Measurements from ENCODE around the gene SIK1.
"Not testable (repeated sequence)": the region's sequence is repeated elsewhere in the genome, so short reads cannot be mapped to it uniquely, and the experiment has no call there.

The SIK1 gene

DNA sequence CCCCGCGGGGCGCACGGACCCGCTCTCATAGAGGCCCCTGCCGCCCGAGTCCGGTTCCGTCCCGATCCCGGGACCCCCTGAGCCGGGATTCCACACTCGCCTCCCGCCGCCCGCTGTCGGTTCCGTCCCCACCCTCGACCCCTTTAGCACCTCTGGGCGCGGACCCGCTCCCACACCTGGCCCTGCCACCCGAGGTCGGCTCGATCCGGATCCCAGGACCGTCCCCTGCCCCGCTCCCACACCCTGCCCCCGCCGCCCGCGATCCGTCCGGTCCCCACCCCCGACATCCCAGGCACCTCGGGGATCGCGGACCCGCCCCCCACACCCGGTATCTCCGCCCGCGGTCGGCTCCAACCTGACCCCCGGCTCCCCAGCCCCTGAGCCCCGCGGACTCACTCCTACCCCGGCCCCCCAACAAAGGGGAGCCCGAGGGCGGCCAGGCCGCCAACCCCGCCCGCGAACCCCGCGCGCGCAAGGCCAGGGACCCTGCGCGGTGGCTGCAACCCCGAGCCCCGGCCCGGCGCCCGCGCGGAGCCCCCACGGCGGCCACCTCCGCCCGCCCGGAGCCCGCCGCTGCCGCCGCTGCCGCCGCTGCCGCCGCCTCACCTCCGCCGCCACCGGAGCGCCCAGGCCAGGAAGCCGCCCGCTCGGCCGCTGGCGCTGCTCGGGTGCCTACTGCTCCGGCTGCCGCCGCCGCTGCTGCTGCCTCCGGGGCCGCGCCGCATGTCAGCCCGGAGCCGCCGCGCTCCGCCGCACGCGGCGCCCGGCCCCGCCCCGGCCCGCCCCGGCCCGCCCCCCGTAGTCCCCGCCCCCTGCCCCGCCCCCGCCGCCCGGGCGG is at the start of gene SIK1:
TSS of gene SIK1 (minus strand) at position 728 of the 838 bp plus-strand sequence. CDS start 953 bp downstream, outside the sequence.
- H3K27me3 ChIP-seq (ENCODE audit: control insufficient read depth, insufficient read depth, low read length); H3K9ac ChIP-seq (ENCODE audit: low read depth, low read length); H3K4me1 ChIP-seq (ENCODE audit: control insufficient read depth, insufficient read depth, low read length); H3K36me3 ChIP-seq (ENCODE audit: control insufficient read depth, insufficient read depth, low read length); H3K9me3 ChIP-seq (ENCODE audit: control insufficient read depth, insufficient read depth, low read length); H3K4me3 ChIP-seq (ENCODE audit: low read depth, low read length): not testable (repeated sequence)

DNA sequence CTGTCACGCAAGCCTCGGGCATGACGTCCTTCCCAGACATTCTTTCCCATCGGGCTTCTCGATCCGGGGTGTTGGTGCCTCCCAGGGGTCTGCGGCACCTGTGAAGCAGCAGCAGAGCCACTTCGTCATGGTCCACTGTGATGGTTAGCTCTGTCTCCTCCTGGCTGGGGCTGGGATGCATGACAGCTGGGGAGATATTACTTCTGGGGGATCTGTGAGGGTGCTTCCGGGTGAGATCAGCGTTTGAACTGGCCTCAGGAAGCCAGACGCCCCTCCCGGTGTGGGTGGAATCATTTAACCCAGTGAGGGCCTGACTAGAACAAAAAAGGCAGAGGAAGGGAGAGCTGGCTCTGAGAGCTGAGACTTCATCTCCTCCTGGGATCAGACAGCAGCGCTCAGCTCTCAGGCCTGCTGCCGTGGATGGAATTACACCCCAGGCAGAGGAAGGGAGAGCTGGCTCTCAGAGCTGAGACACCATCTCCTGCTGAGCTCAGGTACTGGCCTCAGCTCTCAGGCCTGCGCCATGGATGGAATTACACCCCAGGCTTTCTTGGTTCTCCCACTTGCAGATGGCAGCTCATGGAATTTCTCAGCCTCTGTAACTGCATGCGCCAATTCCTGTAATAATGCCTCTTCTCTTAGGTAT is 44.8 kb upstream of the SIK1 start:
- H3K27me3 ChIP-seq (ENCODE audit: control insufficient read depth, insufficient read depth, low read length); H3K36me3 ChIP-seq (ENCODE audit: control insufficient read depth, insufficient read depth, low read length); H3K9ac ChIP-seq (ENCODE audit: low read depth, low read length); H3K4me3 ChIP-seq (ENCODE audit: low read depth, low read length); H3K9me3 ChIP-seq (ENCODE audit: control insufficient read depth, insufficient read depth, low read length); H3K4me1 ChIP-seq (ENCODE audit: control insufficient read depth, insufficient read depth, low read length): not testable (repeated sequence)

DNA sequence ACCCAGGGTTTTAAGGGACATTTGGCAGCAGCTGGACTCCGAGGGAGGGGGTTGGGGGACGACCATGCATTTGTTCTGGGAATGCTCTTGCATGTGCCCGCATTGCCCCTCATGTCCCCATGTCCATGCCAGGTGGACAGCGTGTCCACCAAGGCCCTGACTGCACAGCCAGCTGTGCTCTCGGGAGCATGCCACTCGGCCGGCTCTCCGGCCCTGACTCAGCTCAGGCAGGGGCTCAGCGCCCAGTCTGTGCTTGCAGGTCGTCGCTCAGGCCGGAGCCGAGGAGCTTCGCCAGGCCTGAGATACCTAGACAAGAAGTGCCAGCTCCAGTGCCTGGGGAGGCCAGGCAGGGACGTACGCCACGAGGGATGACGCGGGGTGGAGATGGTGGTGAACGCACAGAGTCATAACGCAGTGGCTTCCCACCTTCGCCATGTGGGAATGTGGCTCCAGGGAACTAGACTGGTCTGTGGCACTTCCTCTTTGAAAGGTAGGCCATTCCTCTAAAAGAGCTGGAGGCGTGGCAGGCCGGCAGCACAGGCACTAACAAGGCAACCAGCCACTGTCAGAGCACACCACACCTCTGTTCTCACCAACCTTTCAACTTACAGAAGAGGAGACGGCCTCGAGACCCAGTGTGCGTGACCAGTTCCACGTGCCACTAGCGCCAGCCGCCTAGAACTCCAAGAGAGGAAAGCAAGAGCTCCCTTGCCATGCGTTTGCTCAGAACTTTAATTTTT is 43.0 kb upstream of the SIK1 start:
- H3K4me1 ChIP-seq (ENCODE audit: control insufficient read depth, insufficient read depth, low read length); H3K27me3 ChIP-seq (ENCODE audit: control insufficient read depth, insufficient read depth, low read length); H3K9ac ChIP-seq (ENCODE audit: low read depth, low read length); H3K9me3 ChIP-seq (ENCODE audit: control insufficient read depth, insufficient read depth, low read length); H3K36me3 ChIP-seq (ENCODE audit: control insufficient read depth, insufficient read depth, low read length); H3K4me3 ChIP-seq (ENCODE audit: low read depth, low read length): not testable (repeated sequence)

DNA sequence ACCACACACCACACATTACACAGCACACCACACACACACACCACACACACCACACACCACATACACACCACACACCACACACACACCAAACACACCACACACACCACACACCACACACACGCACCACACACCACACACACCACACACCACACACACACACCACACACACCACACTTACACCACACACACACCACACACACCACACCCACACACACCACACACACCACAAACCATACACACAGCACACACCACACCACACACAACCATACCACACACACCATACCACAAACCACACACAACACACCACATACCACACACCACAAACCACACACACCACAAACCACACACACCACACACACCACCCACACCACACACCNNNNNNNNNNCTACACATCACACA is 40.9 kb upstream of the SIK1 start:
- Histone ChIP-seq H3K4me1 (ENCODE audit: control insufficient read depth, insufficient read depth, low read length) (no peaks in the 10 kb centered on the region), H3K36me3 (ENCODE audit: control insufficient read depth, insufficient read depth, low read length) (no peaks in the 10 kb centered on the region), H3K9me3 (ENCODE audit: control insufficient read depth, insufficient read depth, low read length) (no peaks in the 10 kb centered on the region), H3K4me3 (ENCODE audit: low read depth, low read length) (no peak overlapping the region), H3K27me3 (ENCODE audit: control insufficient read depth, insufficient read depth, low read length) (no peaks in the 10 kb centered on the region), H3K9ac (ENCODE audit: low read depth, low read length) (no peak overlapping the region)

DNA sequence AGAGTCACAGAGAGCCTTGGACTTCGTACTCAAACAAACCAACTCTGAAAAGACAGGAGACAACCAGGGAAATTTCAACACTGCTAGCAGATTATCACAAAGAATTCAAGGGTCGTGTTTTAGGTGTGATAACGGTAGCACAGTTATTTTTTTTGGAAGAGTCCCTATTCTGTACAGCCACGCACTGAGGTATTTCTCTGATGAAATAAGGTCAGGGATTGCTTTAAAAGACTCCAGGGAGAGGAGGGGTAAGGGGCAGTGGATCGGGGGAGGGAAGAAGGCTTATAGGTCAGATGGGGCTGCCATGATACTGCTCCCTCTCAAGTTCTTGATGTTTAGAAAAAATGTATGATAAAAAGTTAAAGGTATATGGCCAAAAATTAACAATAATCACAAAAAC is 38.2 kb upstream of the SIK1 start:
- not testable (repeated sequence) for H3K9me3 ChIP-seq (ENCODE audit: control insufficient read depth, insufficient read depth, low read length); H3K27me3 ChIP-seq (ENCODE audit: control insufficient read depth, insufficient read depth, low read length); H3K9ac ChIP-seq (ENCODE audit: low read depth, low read length); H3K36me3 ChIP-seq (ENCODE audit: control insufficient read depth, insufficient read depth, low read length); H3K4me3 ChIP-seq (ENCODE audit: low read depth, low read length); H3K4me1 ChIP-seq (ENCODE audit: control insufficient read depth, insufficient read depth, low read length)

DNA sequence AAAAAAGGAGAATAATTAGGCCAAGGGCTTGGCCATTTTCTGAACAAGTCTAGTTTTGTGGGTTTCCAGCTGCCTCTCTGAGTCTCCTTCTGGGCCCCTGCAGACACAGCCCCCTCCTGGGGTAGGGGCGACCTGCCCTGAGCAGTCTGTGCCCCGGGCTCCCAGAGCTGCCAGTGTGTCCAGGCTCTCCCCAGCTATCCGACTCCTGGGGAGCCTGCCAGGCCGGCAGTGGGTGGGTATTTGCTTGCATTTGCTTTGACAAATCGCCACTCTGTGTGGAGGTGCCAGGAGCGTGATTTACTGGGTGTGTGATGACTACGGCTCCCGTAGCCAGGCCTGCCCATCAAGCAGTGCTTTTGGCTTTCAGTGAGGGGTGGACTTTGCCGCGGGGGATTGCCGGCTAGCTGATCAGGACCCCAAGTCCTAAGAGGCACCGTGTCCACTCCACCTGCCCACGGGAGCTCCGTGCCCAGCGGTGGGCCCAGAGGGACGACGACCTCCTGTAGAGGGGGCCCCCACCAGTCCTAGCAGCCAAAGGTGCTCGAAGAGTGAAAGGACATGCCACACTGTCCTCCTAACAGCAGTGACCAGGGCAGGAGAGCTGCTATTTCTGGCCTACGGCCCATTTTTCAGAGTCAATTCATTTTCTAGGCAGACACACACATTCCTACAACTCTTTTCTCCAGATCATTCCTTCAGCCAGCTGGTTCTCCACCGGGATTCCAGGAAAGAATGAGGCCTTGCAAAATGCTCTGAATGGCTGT is 36.7 kb upstream of the SIK1 start:
- H3K27me3 ChIP-seq (ENCODE audit: control insufficient read depth, insufficient read depth, low read length); H3K9me3 ChIP-seq (ENCODE audit: control insufficient read depth, insufficient read depth, low read length); H3K9ac ChIP-seq (ENCODE audit: low read depth, low read length); H3K36me3 ChIP-seq (ENCODE audit: control insufficient read depth, insufficient read depth, low read length); H3K4me1 ChIP-seq (ENCODE audit: control insufficient read depth, insufficient read depth, low read length); H3K4me3 ChIP-seq (ENCODE audit: low read depth, low read length): not testable (repeated sequence)

DNA sequence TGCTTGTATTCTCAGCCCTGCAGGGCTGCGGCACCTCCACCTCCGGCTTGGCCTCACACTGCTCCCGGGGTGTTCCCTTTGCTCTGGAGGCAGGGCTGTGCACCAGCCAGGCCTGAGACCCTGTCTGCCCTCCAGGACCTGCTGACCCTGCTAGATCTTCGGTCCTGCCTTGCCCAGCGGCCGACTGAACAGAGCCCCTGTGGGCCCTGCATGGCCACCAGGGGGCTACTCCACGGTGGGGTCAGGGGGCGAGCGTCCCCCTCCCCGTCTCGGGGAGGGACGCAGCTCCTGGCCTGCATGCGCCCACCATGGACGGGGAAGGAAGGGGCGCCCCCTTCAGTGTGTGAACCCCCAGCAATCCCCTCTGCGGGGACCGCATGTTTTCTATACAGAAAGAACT is 36.0 kb upstream of the SIK1 start:
- H3K9me3 ChIP-seq (ENCODE audit: control insufficient read depth, insufficient read depth, low read length); H3K27me3 ChIP-seq (ENCODE audit: control insufficient read depth, insufficient read depth, low read length); H3K4me1 ChIP-seq (ENCODE audit: control insufficient read depth, insufficient read depth, low read length); H3K9ac ChIP-seq (ENCODE audit: low read depth, low read length); H3K4me3 ChIP-seq (ENCODE audit: low read depth, low read length); H3K36me3 ChIP-seq (ENCODE audit: control insufficient read depth, insufficient read depth, low read length): not testable (repeated sequence)

DNA sequence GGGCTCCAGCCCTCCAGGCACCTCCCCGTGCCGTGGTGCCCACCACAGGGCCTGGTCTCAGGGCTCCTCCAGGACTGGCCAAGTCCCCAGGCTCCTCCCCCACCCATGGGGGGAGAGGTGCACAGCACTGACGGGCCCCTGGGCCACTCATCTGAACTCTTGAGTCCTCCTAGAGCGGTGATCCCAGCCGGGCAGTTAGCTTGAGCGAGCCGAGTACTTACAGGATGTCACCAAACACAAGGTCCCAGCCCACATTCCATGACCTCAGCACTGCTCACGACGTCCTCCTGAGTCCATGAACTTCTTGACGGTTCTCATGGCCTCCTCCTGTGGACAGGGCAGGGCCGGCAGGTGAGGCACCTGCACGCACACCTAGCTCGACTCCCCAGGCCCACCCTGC is 33.5 kb upstream of the SIK1 start:
- H3K9ac ChIP-seq (ENCODE audit: low read depth, low read length); H3K27me3 ChIP-seq (ENCODE audit: control insufficient read depth, insufficient read depth, low read length); H3K4me1 ChIP-seq (ENCODE audit: control insufficient read depth, insufficient read depth, low read length); H3K36me3 ChIP-seq (ENCODE audit: control insufficient read depth, insufficient read depth, low read length); H3K4me3 ChIP-seq (ENCODE audit: low read depth, low read length); H3K9me3 ChIP-seq (ENCODE audit: control insufficient read depth, insufficient read depth, low read length): not testable (repeated sequence)

DNA sequence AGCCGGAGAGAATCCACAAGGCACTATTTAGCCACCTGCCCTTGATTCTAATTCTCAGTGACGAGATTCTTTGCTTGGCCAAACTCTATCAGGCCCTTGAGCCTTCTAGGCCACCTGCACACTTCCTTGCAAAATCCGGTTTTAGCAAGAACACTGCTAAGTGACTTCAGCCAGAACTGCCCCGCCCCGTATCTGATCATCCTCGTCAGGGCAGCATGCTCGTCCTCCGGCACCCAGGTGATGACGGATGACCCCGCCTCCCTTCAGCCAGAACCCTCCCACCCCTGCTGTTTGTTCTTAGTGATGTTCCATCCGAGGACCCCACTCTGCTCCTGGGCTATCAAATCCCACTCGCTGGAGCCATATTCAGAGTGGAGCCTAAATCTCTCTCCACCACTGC is 32.1 kb upstream of the SIK1 start:
- not testable (repeated sequence) for H3K9ac ChIP-seq (ENCODE audit: low read depth, low read length); H3K27me3 ChIP-seq (ENCODE audit: control insufficient read depth, insufficient read depth, low read length); H3K4me3 ChIP-seq (ENCODE audit: low read depth, low read length); H3K4me1 ChIP-seq (ENCODE audit: control insufficient read depth, insufficient read depth, low read length); H3K36me3 ChIP-seq (ENCODE audit: control insufficient read depth, insufficient read depth, low read length); H3K9me3 ChIP-seq (ENCODE audit: control insufficient read depth, insufficient read depth, low read length)

DNA sequence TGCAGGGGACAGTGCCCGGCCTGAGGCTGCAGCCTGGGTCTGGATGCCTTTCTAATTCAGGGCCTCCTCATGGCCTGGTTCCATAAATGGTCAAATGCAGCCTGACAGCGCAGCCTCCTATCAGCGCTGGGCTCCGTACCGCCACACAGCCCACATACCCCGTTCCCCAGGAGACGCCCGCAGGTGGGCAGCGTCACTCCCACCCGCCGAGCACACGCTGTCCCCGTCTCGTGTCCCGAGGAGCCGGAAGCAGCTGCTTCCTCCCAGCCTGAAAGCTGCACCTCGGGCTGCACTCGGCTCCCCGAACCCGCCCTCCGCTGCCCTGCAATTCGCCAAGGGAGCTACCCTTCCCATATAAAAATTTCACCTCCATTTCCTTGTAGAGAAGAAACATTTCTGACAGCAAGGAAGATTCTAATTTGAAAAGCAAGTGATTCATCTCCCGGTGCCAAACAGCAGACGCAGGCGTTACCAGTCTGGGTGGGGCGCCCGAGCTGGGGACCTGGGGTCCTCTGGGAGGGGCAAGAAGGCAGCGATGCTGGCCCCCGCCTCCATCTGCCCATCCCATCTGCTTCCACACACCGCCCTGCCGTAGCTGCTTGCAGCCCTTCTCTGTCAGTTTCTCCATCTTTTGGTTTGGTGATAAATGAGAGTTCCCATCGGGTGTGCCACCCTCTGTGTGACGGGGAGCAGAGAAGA is 29.8 kb upstream of the SIK1 start:
- H3K36me3 ChIP-seq (ENCODE audit: control insufficient read depth, insufficient read depth, low read length); H3K9ac ChIP-seq (ENCODE audit: low read depth, low read length); H3K4me3 ChIP-seq (ENCODE audit: low read depth, low read length); H3K4me1 ChIP-seq (ENCODE audit: control insufficient read depth, insufficient read depth, low read length); H3K9me3 ChIP-seq (ENCODE audit: control insufficient read depth, insufficient read depth, low read length); H3K27me3 ChIP-seq (ENCODE audit: control insufficient read depth, insufficient read depth, low read length): not testable (repeated sequence)

DNA sequence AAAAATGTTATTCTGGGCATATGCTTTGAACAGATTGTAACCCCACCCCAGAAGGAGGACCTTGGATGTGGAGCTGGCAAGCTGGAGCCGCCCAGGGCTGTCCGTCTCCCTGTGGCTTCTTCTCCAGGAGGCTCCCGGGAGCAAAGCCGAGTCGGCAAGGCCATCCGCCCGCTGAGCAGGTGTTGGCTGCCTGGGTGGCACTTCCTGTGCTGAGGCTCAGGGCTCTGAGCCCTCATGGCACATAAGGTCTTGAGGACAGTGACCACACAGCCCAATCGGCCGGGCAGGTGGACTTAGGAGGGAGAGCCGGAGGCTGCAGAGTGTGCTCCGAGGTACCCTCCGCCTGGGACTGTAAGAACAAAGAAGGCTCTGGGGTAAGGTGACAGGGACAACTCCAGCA is 28.8 kb upstream of the SIK1 start:
- not testable (repeated sequence) for H3K9me3 ChIP-seq (ENCODE audit: control insufficient read depth, insufficient read depth, low read length); H3K4me1 ChIP-seq (ENCODE audit: control insufficient read depth, insufficient read depth, low read length); H3K36me3 ChIP-seq (ENCODE audit: control insufficient read depth, insufficient read depth, low read length); H3K9ac ChIP-seq (ENCODE audit: low read depth, low read length); H3K4me3 ChIP-seq (ENCODE audit: low read depth, low read length); H3K27me3 ChIP-seq (ENCODE audit: control insufficient read depth, insufficient read depth, low read length)
